Neuronal stem cell (in vitro differentiated cells): ENCODE measurements around the gene ZNF236.
A peak's percentile ranks its signal among the peaks of the same experiment; 100 is the strongest.

Source experiments
- DNase-seq: peaks from one replicate; pipeline ENCODE4 v3.0.0-alpha.2; 2013; ENCODE audit warnings: low spot score
- H2AFZ ChIP-seq: one replicate; pipeline ENCODE4 v1.6.1; 2013; ENCODE audit warnings: mild to moderate bottlenecking, low read length, inconsistent platforms
- H2AK5ac ChIP-seq: 2 replicates; pipeline ENCODE4 v1.6.1; 2013; ENCODE audit warnings: low read depth, mild to moderate bottlenecking, inconsistent platforms, low read length, moderate library complexity, mixed read lengths
- H2BK120ac ChIP-seq: 2 replicates; pipeline ENCODE4 v1.6.1; 2013; ENCODE audit warnings: low read depth, mild to moderate bottlenecking, inconsistent platforms, low read length, moderate library complexity, mixed read lengths
- H2BK12ac ChIP-seq: one replicate; pipeline ENCODE4 v1.6.1; 2013; ENCODE audit warnings: low read length, inconsistent platforms
- H2BK15ac ChIP-seq: 2 replicates; pipeline ENCODE4 v1.6.1; 2013; ENCODE audit warnings: mild to moderate bottlenecking, low read length, inconsistent platforms, mixed read lengths
- H2BK5ac ChIP-seq: one replicate; pipeline ENCODE4 v1.6.1; 2013; ENCODE audit warnings: inconsistent platforms, mild to moderate bottlenecking, low read length, moderate library complexity
- H3K14ac ChIP-seq: one replicate; pipeline ENCODE4 v1.6.1; 2013; ENCODE audit warnings: low read length, inconsistent platforms
- H3K18ac ChIP-seq: 2 replicates; pipeline ENCODE4 v1.6.1; 2013; ENCODE audit warnings: low read length, inconsistent platforms
- H3K23ac ChIP-seq: 2 replicates; pipeline ENCODE4 v1.6.1; 2013; ENCODE audit warnings: low read depth, mild to moderate bottlenecking, mixed read lengths, low read length, inconsistent platforms; ENCODE audit not compliant: poor library complexity
- H3K27ac ChIP-seq: replicated peaks from 3 replicates; pipeline ENCODE4 v1.5.1; 2013; ENCODE audit warnings: low read length, inconsistent platforms
- H3K27me3 ChIP-seq, 3 experiments: 2 replicates each; pipeline ENCODE4 v1.6.1; 2013; ENCODE audit warnings: low read length in 3 of 3, mild to moderate bottlenecking in 2 of 3, inconsistent platforms in 1 of 3, low read depth in 1 of 3, mixed read lengths in 1 of 3, moderate library complexity in 1 of 3; ENCODE audit not compliant: control insufficient read depth in 3 of 3, insufficient read depth in 3 of 3
- H3K36me3 ChIP-seq, 2 donors: replicated peaks in 1 of 2; 2 replicates each; pipeline ENCODE4 v1.6.1; 2013; ENCODE audit warnings: low read length in 2 of 2; ENCODE audit not compliant: control insufficient read depth in 2 of 2, insufficient read depth in 2 of 2
- H3K4ac ChIP-seq: 2 replicates; pipeline ENCODE4 v1.6.1; 2013; ENCODE audit warnings: inconsistent platforms, mild to moderate bottlenecking, low read length, moderate library complexity
- H3K4me1 ChIP-seq, 2 donors: 1 replicate in 1 of 2; 2 replicates in 1 of 2; pipeline ENCODE4 v1.6.1; 2013; ENCODE audit warnings: low read length in 2 of 2, low read depth in 1 of 2; ENCODE audit not compliant: control insufficient read depth in 2 of 2, insufficient read depth in 1 of 2
- H3K4me2 ChIP-seq: one replicate; pipeline ENCODE4 v1.6.1; 2013; ENCODE audit warnings: mild to moderate bottlenecking, low read length, inconsistent platforms; ENCODE audit not compliant: insufficient read depth, poor library complexity, severe bottlenecking
- H3K4me3 ChIP-seq, 2 donors: 2 replicates each; pipeline ENCODE4 v1.5.1; 2013; ENCODE audit warnings: low read length in 2 of 2, mild to moderate bottlenecking in 2 of 2, inconsistent platforms in 1 of 2, moderate library complexity in 1 of 2
- H3K79me1 ChIP-seq: one replicate; pipeline ENCODE4 v1.6.1; 2013; ENCODE audit warnings: low read depth, mild to moderate bottlenecking, inconsistent platforms, low read length, moderate library complexity
- H3K9ac ChIP-seq: one replicate; pipeline ENCODE4 v1.6.1; 2013; ENCODE audit warnings: mild to moderate bottlenecking, low read depth, low read length, inconsistent platforms; ENCODE audit not compliant: poor library complexity
- H3K9me3 ChIP-seq, 2 donors: replicated peaks in 1 of 2; 2 replicates each; pipeline versions ENCODE3 to v1.6.1; 2013; ENCODE audit warnings: low read length in 2 of 2, mild to moderate bottlenecking in 2 of 2, inconsistent platforms in 1 of 2, low read depth in 1 of 2, mixed read lengths in 1 of 2, moderate library complexity in 1 of 2; ENCODE audit not compliant: control insufficient read depth in 2 of 2, insufficient read depth in 1 of 2
- H4K8ac ChIP-seq: one replicate; pipeline ENCODE4 v1.6.1; 2013; ENCODE audit warnings: low read depth, mild to moderate bottlenecking, inconsistent platforms, low read length, moderate library complexity
- H4K91ac ChIP-seq: one replicate; pipeline ENCODE4 v1.6.1; 2013; ENCODE audit warnings: low read length, low read depth, mild to moderate bottlenecking, inconsistent platforms; ENCODE audit not compliant: poor library complexity
- WGBS, 2 donors: extraction: QIAGEN DNeasy Blood & Tissue Kit; methylation state at CpG; one replicate each; pipeline ENCODE4 v1.1.7; 2013; ENCODE audit warnings: missing lambda C conversion rate in 2 of 2, mixed read lengths in 1 of 2; ENCODE audit not compliant: insufficient read length in 2 of 2, insufficient replicate concordance in 1 of 2; ENCODE audit errors: extremely low coverage in 2 of 2; 5-methylcytosine and 5-hydroxymethylcytosine counted together

ZNF236 gene

GRCh38 chr18:76986406-76986805 lies 164.0 kb downstream of the ZNF236 start:
- no peak for DNase-seq
- H3K27me3 ChIP-seq = no peaks in the 10 kb centered on the region
- no peak overlapping the region for H3K4me3 ChIP-seq
- no peaks in the 10 kb centered on the region for H3K36me3 ChIP-seq
- H2BK12ac ChIP-seq = no peak overlapping the region
- H3K4ac ChIP-seq = no peak overlapping the region
- no peak overlapping the region for H2BK15ac ChIP-seq
- no peaks in the 10 kb centered on the region for H3K9me3 ChIP-seq
- H2BK5ac ChIP-seq = no peak overlapping the region
- no peak overlapping the region for H2BK120ac ChIP-seq
- H2AK5ac ChIP-seq = peak overlapping the region; percentile 70
- H3K23ac ChIP-seq = no peak overlapping the region
- H3K18ac ChIP-seq = peak overlapping the region; percentile 86
- H3K9ac ChIP-seq = peak overlapping the region; percentile 24
- no peak overlapping the region for H3K14ac ChIP-seq
- H2AFZ ChIP-seq = peak overlapping the region; percentile 75
- no peak overlapping the region for H3K4me2 ChIP-seq
- no CpG with 5 or more reads among the region's 7 CpGs for WGBS, 2 donors
- H3K4me1 ChIP-seq = peaks cover 3 to 5% of the 10 kb centered on the region in 2 donors
- H3K27ac ChIP-seq = no peak overlapping the region
- no peak overlapping the region for H4K8ac ChIP-seq
- no peaks in the 10 kb centered on the region for H3K79me1 ChIP-seq
- H4K91ac ChIP-seq = no peak overlapping the region

- Histone ChIP-seq H2BK120ac (no peak overlapping the region), H3K79me1 (no peaks in the 10 kb centered on the region), H3K23ac (no peak overlapping the region), H3K14ac (no peak overlapping the region), H3K27me3 (no peaks in the 10 kb centered on the region), H2AFZ (peak overlapping the region; percentile 63), H3K4ac (no peak overlapping the region), H2AK5ac (no peak overlapping the region), H4K91ac (no peak overlapping the region), H3K9ac (no peak overlapping the region), H3K4me3 (no peak overlapping the region), H3K27ac (no peak overlapping the region), H2BK12ac (no peak overlapping the region), H3K18ac (peak overlapping the region; percentile 63), H4K8ac (no peak overlapping the region), H3K4me1 (peaks cover 3 to 8% of the 10 kb centered on the region in 2 donors), H2BK15ac (no peak overlapping the region), H3K36me3 (no peaks in the 10 kb centered on the region), H3K4me2 (no peak overlapping the region), H3K9me3 (no peaks in the 10 kb centered on the region), H2BK5ac (no peak overlapping the region)
- no peak for DNase-seq
- no CpG with 5 or more reads among the region's 27 CpGs for WGBS, 2 donors
Observed at GRCh38 chr18:76988031-76988826, 165.9 kb downstream of the ZNF236 start.

GRCh38 chr18:76988827-76989646 lies 166.7 kb downstream of the ZNF236 start:
- no peak overlapping the region for H3K4me2 ChIP-seq

GRCh38 chr18:76989647-76990190 lies 167.4 kb downstream of the ZNF236 start:
- Histone ChIP-seq H2BK120ac (no peak overlapping the region), H3K4ac (no peak overlapping the region), H2BK5ac (peak overlapping the region; percentile 54), H2AFZ (no peak overlapping the region), H3K4me2 (no peak overlapping the region), H4K91ac (no peak overlapping the region), H3K4me3 (no peak overlapping the region), H2AK5ac (no peak overlapping the region), H2BK12ac (no peak overlapping the region), H3K4me1 (peaks cover 0 to 6% of the 10 kb centered on the region in 2 donors), H3K23ac (no peak overlapping the region), H3K27me3 (no peaks in the 10 kb centered on the region), H4K8ac (no peak overlapping the region), H3K27ac (no peak overlapping the region), H3K18ac (peak overlapping the region; percentile 46), H2BK15ac (peak overlapping the region; percentile 70), H3K79me1 (no peaks in the 10 kb centered on the region), H3K14ac (no peak overlapping the region), H3K36me3 (no peaks in the 10 kb centered on the region), H3K9me3 (no peaks in the 10 kb centered on the region), H3K9ac (no peak overlapping the region)
- no peak for DNase-seq
- no CpG with 5 or more reads among the region's 28 CpGs for WGBS, 2 donors

More at GRCh38 chr18:76988827-76989646, 166.7 kb downstream of the ZNF236 start:
- Histone ChIP-seq H3K79me1 (no peaks in the 10 kb centered on the region), H4K91ac (no peak overlapping the region), H3K18ac (no peak overlapping the region), H3K9ac (no peak overlapping the region), H2BK15ac (peak overlapping the region; percentile 70), H3K27me3 (no peaks in the 10 kb centered on the region), H4K8ac (no peak overlapping the region), H3K4me1 (peaks cover 0 to 6% of the 10 kb centered on the region in 2 donors), H2AFZ (no peak overlapping the region), H2BK120ac (no peak overlapping the region), H3K4me3 (no peak overlapping the region), H3K36me3 (no peaks in the 10 kb centered on the region), H3K14ac (no peak overlapping the region), H2BK12ac (no peak overlapping the region), H3K9me3 (no peaks in the 10 kb centered on the region), H3K4ac (no peak overlapping the region), H3K27ac (no peak overlapping the region), H2AK5ac (no peak overlapping the region), H2BK5ac (peak overlapping the region; percentile 54), H3K23ac (no peak overlapping the region)
- no CpG with 5 or more reads among the region's 29 CpGs for WGBS, 2 donors
- no peak for DNase-seq
